IMR-90 (cell line): Measurements from ENCODE around the gene ING3. TPM values are rescaled to one million over a fixed set of nuclear protein-coding genes. Genes with fewer than 3 reads are reported as not detected.

Experiments
- ATAC-seq: fragments of 200-7000 bp; cut with Tn5 transposase; 2 replicates; pipeline ENCODE4 v1.9.1; 2020; ENCODE audit warnings: low read depth, mild to moderate bottlenecking, moderate library complexity
- BruUV-seq: library from RNA; stranded (reverse); fragments of 400-500 nt; replicated peaks from 2 replicates; lab custom pipeline; 2021; lab: Mats Ljungman, UMichigan
- CTCF ChIA-PET: fragments of 300-600 bp; formaldehyde crosslinking; extraction: SDS; loops from one replicate; lab custom pipeline; 2021; ENCODE audit warnings: antibody characterized with exemption; lab: Yijun Ruan, JAX
- POLR2A ChIA-PET: fragments of 300-600 bp; sonication (Branson Sonifier 250); formaldehyde crosslinking; loops from one replicate; lab custom pipeline; 2022; ENCODE audit warnings: antibody characterized with exemption; ENCODE audit not compliant: unreplicated experiment; lab: Charles Lee
- DNase-seq: peaks from one replicate; pipeline ENCODE4 v3.0.0; 2013
- H2AFZ ChIP-seq: replicated peaks from 2 replicates; pipeline ENCODE3; 2013; ENCODE audit warnings: low read length, mild to moderate bottlenecking; ENCODE audit not compliant: poor library complexity
- H2AK5ac ChIP-seq: 2 replicates; pipeline ENCODE4 v1.6.1; 2013; ENCODE audit warnings: low read depth, low read length, inconsistent platforms
- H2AK9ac ChIP-seq: replicated peaks from 2 replicates; pipeline ENCODE3; 2013; ENCODE audit warnings: mild to moderate bottlenecking, low read depth, low read length, moderate library complexity; ENCODE audit not compliant: poor library complexity
- H2BK120ac ChIP-seq: 2 replicates; pipeline ENCODE4 v1.6.1; 2013; ENCODE audit warnings: low read depth, low read length, inconsistent platforms
- H2BK15ac ChIP-seq: 3 replicates; pipeline ENCODE4 v1.6.1; 2013; ENCODE audit warnings: low read depth, low read length, inconsistent platforms
- H2BK20ac ChIP-seq: 2 replicates; pipeline ENCODE4 v1.6.1; 2013; ENCODE audit warnings: low read depth, mild to moderate bottlenecking, inconsistent platforms, low read length, moderate library complexity
- H2BK5ac ChIP-seq: 2 replicates; pipeline ENCODE4 v1.6.1; 2013; ENCODE audit warnings: mild to moderate bottlenecking, low read depth, low read length, inconsistent platforms; ENCODE audit not compliant: poor library complexity, severe bottlenecking
- H3K14ac ChIP-seq: replicated peaks from 2 replicates; pipeline ENCODE4 v1.6.1; 2013; ENCODE audit warnings: low read depth, low read length, inconsistent platforms
- H3K18ac ChIP-seq: 2 replicates; pipeline ENCODE4 v1.6.1; 2013; ENCODE audit warnings: low read depth, low read length, control low read depth
- H3K23ac ChIP-seq: 2 replicates; pipeline ENCODE4 v1.6.1; 2013; ENCODE audit warnings: low read depth, low read length, inconsistent platforms
- H3K27ac ChIP-seq: 2 replicates; pipeline ENCODE4 v1.5.1; 2013; ENCODE audit warnings: mild to moderate bottlenecking, control low read depth, low read length; ENCODE audit not compliant: insufficient read depth
- H3K27me3 ChIP-seq: 2 replicates; pipeline ENCODE4 v1.6.1; 2013; ENCODE audit warnings: low read length; ENCODE audit not compliant: control insufficient read depth, insufficient read depth
- H3K36me3 ChIP-seq: 2 replicates; pipeline ENCODE4 v1.6.1; 2013; ENCODE audit warnings: low read length, mixed read lengths; ENCODE audit not compliant: control insufficient read depth, insufficient read depth
- H3K4ac ChIP-seq: 2 replicates; pipeline ENCODE4 v1.6.1; 2013; ENCODE audit warnings: low read depth, low read length, inconsistent platforms
- H3K4me1 ChIP-seq: 2 replicates; pipeline ENCODE4 v1.6.1; 2013; ENCODE audit warnings: low read length, mixed read lengths; ENCODE audit not compliant: control insufficient read depth, insufficient read depth
- H3K4me2 ChIP-seq: 2 replicates; pipeline ENCODE4 v1.6.1; 2013; ENCODE audit warnings: low read depth, mild to moderate bottlenecking, control low read depth, low read length, moderate library complexity
- H3K4me3 ChIP-seq: 2 replicates; pipeline ENCODE4 v1.5.1; 2013; ENCODE audit warnings: low read depth, mild to moderate bottlenecking, control low read depth, low read length, moderate library complexity; ENCODE audit not compliant: insufficient read depth
- H3K56ac ChIP-seq: 2 replicates; pipeline ENCODE4 v1.6.1; 2013; ENCODE audit warnings: low read length, inconsistent platforms; ENCODE audit not compliant: insufficient read depth; ENCODE audit errors: extremely low read depth
- H3K79me1 ChIP-seq, 2 experiments: 2 replicates each; pipeline ENCODE4 v1.6.1; 2013; ENCODE audit warnings: low read length in 2 of 2, inconsistent platforms in 1 of 2, low read depth in 1 of 2
- H3K9ac ChIP-seq: 2 replicates; pipeline ENCODE4 v1.6.1; 2013; ENCODE audit warnings: low read depth, low read length, control low read depth
- H3K9me1 ChIP-seq: 2 replicates; pipeline ENCODE4 v1.6.1; 2013; ENCODE audit warnings: low read length, inconsistent platforms; ENCODE audit not compliant: insufficient read depth
- H3K9me3 ChIP-seq: 2 replicates; pipeline ENCODE4 v1.6.1; 2013; ENCODE audit warnings: low read length; ENCODE audit not compliant: control insufficient read depth, insufficient read depth
- H4K20me1 ChIP-seq: 2 replicates; pipeline ENCODE4 v1.6.1; 2013; ENCODE audit warnings: low read length, inconsistent platforms; ENCODE audit not compliant: insufficient read depth
- H4K5ac ChIP-seq: 2 replicates; pipeline ENCODE4 v1.6.1; 2013; ENCODE audit warnings: mild to moderate bottlenecking, low read depth, low read length, control low read depth
- H4K8ac ChIP-seq, 2 experiments: 2 replicates each; pipeline ENCODE4 v1.6.1; 2013; ENCODE audit warnings: low read depth in 2 of 2, low read length in 2 of 2, control low read depth in 1 of 2, inconsistent platforms in 1 of 2
- H4K91ac ChIP-seq: 2 replicates; pipeline ENCODE4 v1.6.1; 2013; ENCODE audit warnings: low read depth, low read length, inconsistent platforms; ENCODE audit not compliant: insufficient read depth
- BHLHE40 ChIP-seq: fragments of 150-350 bp; IDR thresholded peaks from 2 replicates; pipeline ENCODE4 v1.6.1; 2016; ENCODE audit warnings: mild to moderate bottlenecking, low read depth, low read length
- CHD1 ChIP-seq: IDR thresholded peaks from 2 replicates; pipeline ENCODE4 v1.6.1; 2012; ENCODE audit warnings: low read depth, low read length, improper control_type of control experiment
- CTCF ChIP-seq: conservative IDR thresholded peaks from 2 replicates; pipeline ENCODE4 v1.5.1; 2012; ENCODE audit warnings: mild to moderate bottlenecking, low read depth, low read length, improper control_type of control experiment
- ELK1 ChIP-seq: fragments of 150-350 bp; IDR thresholded peaks from 2 replicates; pipeline ENCODE4 v1.6.1; 2016; ENCODE audit warnings: low read depth, mild to moderate bottlenecking, low read length, moderate library complexity, borderline replicate concordance
- FOS ChIP-seq: fragments of 150-350 bp; IDR thresholded peaks from 2 replicates; pipeline ENCODE4 v1.6.1; 2016; ENCODE audit warnings: low read depth, low read length
- MAZ ChIP-seq: IDR thresholded peaks from 2 replicates; pipeline ENCODE4 v1.6.1; 2012; ENCODE audit warnings: low read depth, mild to moderate bottlenecking, low read length, improper control_type of control experiment, moderate library complexity, borderline replicate concordance
- MXI1 ChIP-seq: IDR thresholded peaks from 2 replicates; pipeline ENCODE4 v1.6.1; 2012; ENCODE audit warnings: low read depth, mild to moderate bottlenecking, low read length, moderate library complexity, borderline replicate concordance
- POLR2A ChIP-seq: IDR thresholded peaks from 2 replicates; pipeline ENCODE4 v1.6.1; 2012; ENCODE audit warnings: mild to moderate bottlenecking, low read depth, low read length
- RAD21 ChIP-seq: IDR thresholded peaks from 2 replicates; pipeline ENCODE4 v1.6.1; 2012; ENCODE audit warnings: low read length, improper control_type of control experiment
- RCOR1 ChIP-seq: IDR thresholded peaks from 2 replicates; pipeline ENCODE4 v1.6.1; 2012; ENCODE audit warnings: mild to moderate bottlenecking, low read length, improper control_type of control experiment; ENCODE audit not compliant: insufficient replicate concordance
- SMC3 ChIP-seq: fragments of 150-350 bp; IDR thresholded peaks from 2 replicates; pipeline ENCODE4 v1.6.1; 2016; ENCODE audit warnings: low read depth, mild to moderate bottlenecking, antibody characterized with exemption, low read length, moderate library complexity
- WGBS, 2 experiments: methylation state at CpG; one replicate each; pipeline versions ENCODE4 v1.1.5 to v1.1.7; 2013; ENCODE audit warnings: missing lambda C conversion rate in 2 of 2; ENCODE audit not compliant: insufficient read length in 1 of 2; ENCODE audit errors: extremely low coverage in 2 of 2; 5-methylcytosine and 5-hydroxymethylcytosine counted together
- dilution Hi-C: fragments of 300-500 bp; cut with HindIII; formaldehyde crosslinking; loops from one replicate; pipeline ENCODE4 v1.14.3; 2018; ENCODE audit warnings: low sequenced_read_pairs; ENCODE audit not compliant: unreplicated experiment
- in situ Hi-C: fragments of 300-500 bp; cut with MboI; formaldehyde crosslinking; loops from 3 replicates; pipeline ENCODE4 v1.14.3; 2019; ENCODE audit warnings: low sequenced_read_pairs, inconsistent platforms, mixed read lengths
- intact Hi-C: fragments of 100-400 bp; cut with micrococcal nuclease; formaldehyde crosslinking; loops from 2 replicates; pipeline ENCODE4 v1.10.0; 2022
- polyA plus RNA-seq, 3 experiments: library from polyadenylated mRNA; depleted of rRNA; stranded (reverse); fragments of >200 nt; gene quantifications; 2 replicates each; pipeline ENCODE4 v1.2.3, GENCODE V29; 2012; ENCODE audit warnings: low replicate concordance in 1 of 3
- total RNA-seq: library from RNA; depleted of rRNA; stranded (reverse); fragments of >200 nt; gene quantifications from 2 replicates; pipeline ENCODE4 v1.2.3, GENCODE V29; 2012

Gene ING3
- total and polyA plus RNA-seq, 2 of the 4 experiments (the other 2 are of a cell fraction) = 7.2 to 11.3 TPM

GRCh38 chr7:120960714-120961113, 10.1 kb downstream of the ING3 start:
- no peak overlapping the region for H2BK20ac ChIP-seq
- H3K4ac ChIP-seq = no peak overlapping the region
- no peak overlapping the region for H4K5ac ChIP-seq
- BruUV-seq = no TSS peak
- H2BK5ac ChIP-seq = no peak overlapping the region
- H3K14ac ChIP-seq = no peak overlapping the region
- no peaks in the 10 kb centered on the region for H3K27me3 ChIP-seq
- H2BK15ac ChIP-seq = no peak overlapping the region
- DNase-seq (no peak), ATAC-seq (no peak)
- H2AK9ac ChIP-seq = no peak overlapping the region
- peaks cover 3% of the 10 kb centered on the region; the same call in 1 of the 2 replicates for H4K20me1 ChIP-seq
- H3K9me1 ChIP-seq = peaks cover 6% of the 10 kb centered on the region
- in situ Hi-C loops = no loop called here
- H3K4me3 ChIP-seq = no peak overlapping the region
- H3K27ac ChIP-seq = no peak overlapping the region
- TF ChIP-seq FOS = no peak
- no peak for TF ChIP-seq MAZ
- no peak for TF ChIP-seq RAD21
- TF ChIP-seq RCOR1 = no peak
- TF ChIP-seq MXI1 = no peak
- no peak for TF ChIP-seq CTCF
- no peak for TF ChIP-seq CHD1
- TF ChIP-seq ELK1 = no peak
- TF ChIP-seq SMC3 = no peak
- TF ChIP-seq POLR2A = no peak
- no peak for TF ChIP-seq BHLHE40
- ChIA-PET POLR2A (no interaction called here), CTCF (no interaction called here)
- WGBS, 2 experiments = no CpG with 5 or more reads among the region's 1 CpG
- no peak overlapping the region for H2BK120ac ChIP-seq
- H3K4me2 ChIP-seq = no peak overlapping the region
- H3K18ac ChIP-seq = no peak overlapping the region
- 0 out of 2 replicates have a peak, but pooled peaks cover 3% of the 10 kb centered on the region for H3K4me1 ChIP-seq
- no peak overlapping the region for H2AK5ac ChIP-seq
- H2AFZ ChIP-seq = no peak overlapping the region
- peaks cover 4 to 12% of the 10 kb centered on the region in 2 experiments; a peak in 2 of 4 replicates for H3K79me1 ChIP-seq
- no peak overlapping the region for H4K91ac ChIP-seq
- intact Hi-C loops = loop anchor here (1.0 kb wide), 1 partner anchor 7 kb away; no protein-coding TSS in a partner anchor
- no peak overlapping the region for H4K8ac ChIP-seq
- H3K36me3 ChIP-seq = peaks cover 7% of the 10 kb centered on the region
- dilution Hi-C loops = no loop called here
- H3K9ac ChIP-seq = no peak overlapping the region
- no peak overlapping the region for H3K23ac ChIP-seq
- H3K9me3 ChIP-seq = no peaks in the 10 kb centered on the region
- H3K56ac ChIP-seq = no peak overlapping the region
